ENCODE results near the gene TBPL2.
"Not testable (repeated sequence)": the region's sequence is repeated elsewhere in the genome, so short reads cannot be mapped to it uniquely, and the experiment has no call there.

Gene TBPL2

DNA sequence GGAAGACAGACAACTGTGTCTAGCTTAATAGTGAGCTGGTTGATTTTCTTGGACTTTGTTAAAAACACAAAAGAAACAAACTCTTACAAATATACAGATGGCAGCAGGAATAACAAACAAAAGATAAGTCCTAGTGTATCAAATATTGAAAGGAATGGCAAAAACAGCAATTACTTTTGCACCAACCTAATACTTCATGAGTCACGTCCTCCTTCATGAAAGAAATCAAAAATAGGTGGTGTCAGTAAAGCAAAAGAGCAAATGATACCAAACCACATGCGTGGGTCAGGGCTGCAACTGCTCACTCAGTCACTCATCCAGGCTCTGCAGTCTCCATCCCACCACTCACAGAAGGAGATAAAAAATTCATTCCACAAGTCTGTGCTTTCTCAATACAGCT is 40.6 kb downstream of the TBPL2 start:
- no peak for DNase-seq

DNA sequence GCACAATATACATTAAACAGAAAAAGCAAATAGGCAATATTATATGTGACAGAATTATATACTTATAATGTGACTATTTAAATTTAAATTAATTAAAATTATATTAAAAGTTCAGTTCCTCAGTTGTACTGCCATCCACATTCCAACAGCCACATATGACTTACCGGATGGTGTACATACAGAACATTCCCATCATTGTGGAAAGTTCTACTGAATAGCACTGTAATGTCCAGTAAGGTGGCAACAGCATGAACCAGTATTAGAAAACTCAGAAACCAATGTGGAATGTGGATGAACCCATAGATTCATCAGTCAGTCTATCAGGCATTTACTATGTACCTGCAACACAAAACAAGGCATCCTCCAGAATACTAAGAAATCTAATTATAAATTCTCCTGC is 41.2 kb downstream of the TBPL2 start:
- no peak for DNase-seq

DNA sequence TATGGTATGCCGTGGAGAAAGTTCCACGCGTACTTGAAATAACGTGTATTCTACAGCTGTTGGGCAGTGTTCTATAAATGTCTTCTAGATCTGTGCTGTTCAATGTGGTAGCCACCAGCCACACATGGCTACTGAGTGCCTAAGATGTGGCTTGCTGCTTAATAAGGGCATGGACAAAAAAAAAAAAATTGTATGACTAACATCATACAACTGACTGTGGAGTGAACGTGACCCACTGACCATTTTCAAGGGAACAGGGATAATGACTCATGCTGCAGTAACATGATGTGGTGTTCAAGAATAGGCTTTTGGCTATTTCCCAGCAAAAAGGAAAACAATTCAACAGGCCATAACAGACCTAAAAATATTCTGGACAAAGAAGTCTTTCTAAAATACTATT is 41.7 kb downstream of the TBPL2 start:
- DNase-seq: no peak

DNA sequence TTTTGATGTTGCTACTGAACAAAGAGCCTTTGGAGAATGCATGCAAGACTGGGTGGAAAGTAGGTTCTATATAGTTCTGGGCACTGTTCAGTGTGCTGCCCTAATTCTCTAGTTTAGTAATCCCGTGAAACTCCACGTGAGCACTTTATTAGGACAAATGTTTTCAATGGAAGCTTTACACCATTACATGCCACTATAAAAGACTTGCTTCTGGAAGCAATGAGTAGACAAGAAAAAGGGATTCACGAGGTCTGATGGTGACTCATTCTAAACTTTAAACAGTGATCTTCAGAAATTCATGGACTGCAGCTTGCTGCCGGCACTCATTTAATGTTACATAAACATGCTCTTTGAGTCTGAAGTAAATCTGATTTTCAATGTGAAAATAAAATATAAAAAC is 51.1 kb downstream of the TBPL2 start:
- DNase-seq: no peak

DNA sequence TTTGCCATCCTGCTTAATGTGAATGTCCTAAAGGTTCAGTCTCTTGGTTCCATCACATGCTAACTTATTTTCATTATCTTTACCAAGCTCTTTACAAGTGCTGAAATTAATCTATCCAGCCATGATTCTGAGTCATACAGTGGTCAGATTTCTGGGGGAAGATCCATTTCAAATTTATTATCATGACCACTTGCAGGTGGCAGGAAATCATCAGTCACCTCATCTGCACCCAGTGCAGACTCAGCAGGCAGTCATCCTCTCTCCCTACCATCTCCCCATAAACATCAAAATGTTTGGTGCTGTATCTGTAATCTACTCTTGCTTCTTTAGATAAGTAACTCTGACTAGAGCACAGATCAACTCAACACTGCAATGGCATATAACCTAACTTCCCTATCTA is 52.3 kb downstream of the TBPL2 start:
- DNase-seq: no peak

DNA sequence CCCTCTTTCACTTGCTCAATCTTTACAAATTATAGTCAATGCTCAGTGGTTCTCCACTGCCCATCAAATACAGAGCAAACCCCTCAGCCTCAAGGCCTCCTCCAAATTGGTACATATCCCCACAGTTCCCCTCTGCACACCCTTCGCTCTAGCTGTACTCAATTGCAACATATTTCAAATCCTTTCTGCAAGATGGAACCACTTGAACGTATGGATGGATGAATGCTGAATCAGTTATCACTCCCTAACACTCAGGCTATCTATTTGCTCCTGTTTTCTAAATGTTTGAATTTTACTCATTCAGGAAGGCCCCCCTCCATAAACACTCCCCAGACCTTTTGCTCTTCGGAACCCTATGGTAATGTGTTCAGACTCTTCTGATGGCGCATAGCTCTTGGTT is 53.3 kb downstream of the TBPL2 start:
- no peak for DNase-seq

DNA sequence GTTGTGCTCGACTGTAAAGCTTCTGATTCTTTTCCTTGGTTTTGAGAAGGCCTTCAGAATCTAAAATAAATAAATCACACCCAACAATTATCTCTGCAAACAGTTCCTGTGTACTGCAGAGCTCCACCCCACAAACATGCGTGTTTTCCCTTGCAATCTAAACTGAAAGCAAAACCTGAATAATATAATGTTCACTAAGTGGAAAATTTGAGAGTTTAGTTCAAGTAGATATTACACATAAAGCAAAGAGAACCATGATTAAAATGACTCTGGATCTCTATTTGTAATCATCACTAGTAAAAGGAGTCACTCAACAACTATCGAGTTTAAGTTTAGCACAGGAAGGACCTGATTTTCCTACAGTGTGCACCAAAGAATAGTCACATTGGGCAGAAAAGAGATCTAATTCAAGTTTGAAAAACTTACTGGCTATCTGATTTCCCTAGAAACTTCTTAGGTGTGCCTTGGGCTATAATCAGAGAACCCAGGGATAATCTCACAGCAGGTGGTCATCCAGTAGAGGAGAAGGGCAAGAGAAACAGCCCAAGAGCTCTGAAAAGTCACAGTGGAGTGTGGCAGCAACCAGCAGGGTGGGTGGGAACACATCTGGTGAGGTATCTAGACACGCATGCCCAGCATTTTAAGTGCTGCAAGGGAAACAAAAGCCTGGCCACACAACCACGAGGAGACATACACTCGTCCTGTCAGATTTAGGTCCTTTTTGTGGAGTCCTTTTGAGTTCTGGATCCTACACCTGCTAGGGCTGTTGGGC is 54.2 kb downstream of the TBPL2 start:
- no peak for DNase-seq

DNA sequence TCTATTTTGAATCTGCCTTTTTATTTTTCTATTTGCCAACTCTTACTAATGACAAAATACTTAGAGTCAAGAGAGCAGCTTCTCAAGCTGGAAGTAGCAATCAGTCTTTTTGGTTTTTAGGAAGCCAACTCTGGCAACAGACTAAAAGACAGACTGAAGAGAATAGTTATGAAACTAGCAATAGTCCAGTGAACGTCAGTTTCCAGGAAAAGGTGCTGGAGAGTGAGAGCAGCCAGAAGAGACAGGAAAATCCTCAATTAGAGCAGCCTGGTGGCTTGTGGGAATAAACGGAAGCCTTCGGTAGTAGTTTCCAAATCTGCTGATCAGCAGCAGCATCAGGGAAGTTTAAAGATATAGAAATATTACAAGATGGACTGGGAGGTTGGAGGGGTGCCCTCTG is 55.9 kb downstream of the TBPL2 start:
- no peak for DNase-seq

DNA sequence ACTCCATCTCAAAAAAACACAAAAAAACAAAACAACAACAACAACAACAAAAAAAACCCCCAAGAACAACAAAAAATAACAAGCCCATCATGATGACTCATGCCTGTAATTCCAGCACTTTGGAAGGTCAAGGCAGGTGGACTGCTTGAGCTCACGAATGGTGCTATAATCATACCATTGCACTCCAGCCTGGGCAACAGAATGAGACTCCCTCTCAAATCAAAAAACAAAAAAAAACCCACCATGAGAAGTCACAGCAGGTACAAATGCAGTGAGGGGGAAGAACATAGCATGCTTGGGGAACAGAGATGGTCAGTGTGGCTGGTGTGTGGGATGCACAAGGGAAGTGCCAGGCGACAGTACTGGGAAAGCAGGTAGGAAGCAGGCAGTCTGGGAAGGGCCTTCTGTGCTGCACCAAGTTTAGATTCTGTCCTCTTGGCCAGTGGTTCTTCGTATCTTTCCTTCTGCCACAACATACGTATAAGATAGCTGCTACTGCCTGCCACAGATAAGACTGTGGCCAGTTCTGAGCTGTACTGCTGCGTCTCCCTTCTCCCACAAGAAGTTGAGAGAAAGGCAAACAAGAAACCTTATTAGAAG is 56.8 kb downstream of the TBPL2 start:
- no peak for DNase-seq

DNA sequence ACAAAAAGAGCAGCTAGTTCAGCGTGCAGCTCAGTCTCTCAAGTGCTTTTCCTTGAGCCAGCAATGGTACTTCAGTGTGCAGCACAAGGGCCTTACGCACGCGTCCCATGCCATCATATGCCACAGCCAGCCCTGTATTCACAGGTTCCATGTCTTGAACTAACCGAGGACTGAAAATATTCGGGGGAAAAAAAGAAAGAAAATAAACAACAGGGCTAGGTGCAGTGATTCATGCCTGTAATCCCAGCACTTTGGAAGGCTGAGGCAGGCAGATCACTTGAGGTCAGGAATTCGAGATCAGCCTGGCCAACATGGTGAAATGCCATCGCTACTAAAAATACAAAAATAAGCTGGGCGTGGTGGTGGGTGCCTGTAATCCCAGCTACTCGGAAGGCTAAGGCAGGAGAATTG is 57.4 kb downstream of the TBPL2 start:
- DNase-seq: not testable (repeated sequence)

DNA sequence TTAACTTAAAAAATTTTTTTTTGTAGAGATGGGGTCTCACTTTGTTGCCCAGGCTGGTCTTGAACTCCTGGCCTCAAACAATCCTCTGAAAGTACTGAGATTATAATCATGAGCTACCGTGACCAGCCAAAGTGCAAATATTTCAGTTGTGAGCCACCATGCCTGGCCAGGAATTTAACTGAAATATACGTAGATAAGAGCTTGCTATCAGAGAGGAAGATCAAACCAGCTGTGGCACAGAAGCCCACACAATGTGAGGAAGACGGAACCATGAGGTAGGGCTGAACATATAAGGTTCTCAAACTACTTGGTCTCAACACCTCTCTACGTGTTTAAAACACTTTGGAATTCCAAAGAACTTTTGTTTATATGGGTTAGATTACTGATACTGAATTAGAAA is 57.9 kb downstream of the TBPL2 start:
- DNase-seq: no peak

DNA sequence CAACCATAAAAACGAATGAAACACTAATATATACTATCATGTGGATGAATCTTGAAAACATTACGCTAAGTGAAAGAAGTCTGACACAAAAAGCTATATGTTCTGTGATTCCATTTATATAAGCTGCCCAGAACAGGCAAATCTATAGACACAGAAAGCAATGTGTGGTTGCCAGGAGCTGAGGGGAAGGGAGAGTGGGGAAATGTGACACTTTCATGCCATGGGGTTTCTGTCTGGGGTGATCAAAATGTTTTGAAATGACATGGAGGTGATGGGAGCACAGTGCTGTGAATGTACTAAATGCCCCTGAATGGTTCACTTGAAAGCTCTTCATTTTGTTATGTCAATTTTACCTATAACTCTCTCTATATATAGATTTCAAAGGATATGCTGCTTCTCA is 58.9 kb downstream of the TBPL2 start:
- DNase-seq: no peak

DNA sequence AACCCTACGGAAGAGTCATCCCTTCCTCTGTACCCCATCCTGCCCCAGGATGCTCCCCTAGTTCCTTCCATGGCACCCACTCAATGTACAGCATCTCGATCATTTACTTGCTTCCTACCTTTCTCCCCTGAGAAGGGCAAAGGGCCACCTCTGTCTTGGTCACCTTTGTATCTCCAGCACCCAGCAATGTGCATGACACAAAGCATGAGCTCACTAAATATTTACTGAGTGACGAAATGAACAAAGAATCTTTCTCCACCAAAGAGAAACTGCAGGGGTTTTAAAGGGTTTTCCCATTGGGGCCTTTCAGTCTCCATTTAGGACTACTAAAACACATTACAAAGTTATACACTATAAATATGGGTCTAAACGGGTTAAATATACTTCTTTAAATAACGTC is 59.4 kb downstream of the TBPL2 start:
- DNase-seq: no peak

DNA sequence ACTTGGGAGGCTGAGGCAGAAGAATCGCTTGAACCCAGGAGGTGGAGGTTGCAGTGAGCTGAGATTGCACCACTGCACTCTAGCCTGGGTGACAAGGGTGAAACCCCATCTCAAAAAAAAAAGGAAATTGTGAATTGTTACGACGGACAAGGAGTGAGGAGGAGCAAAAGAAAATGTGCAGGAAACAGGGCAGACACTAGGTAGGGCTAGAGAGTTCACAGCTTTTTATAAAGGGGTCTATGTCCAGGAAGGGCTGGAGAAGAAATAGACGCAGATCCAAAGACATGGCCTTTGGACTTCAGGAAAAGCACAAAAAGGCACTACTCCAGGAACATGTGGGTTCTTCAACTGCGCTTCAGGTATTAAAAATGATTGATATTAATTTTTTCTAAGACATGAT is 63.2 kb downstream of the TBPL2 start:
- DNase-seq: no peak

DNA sequence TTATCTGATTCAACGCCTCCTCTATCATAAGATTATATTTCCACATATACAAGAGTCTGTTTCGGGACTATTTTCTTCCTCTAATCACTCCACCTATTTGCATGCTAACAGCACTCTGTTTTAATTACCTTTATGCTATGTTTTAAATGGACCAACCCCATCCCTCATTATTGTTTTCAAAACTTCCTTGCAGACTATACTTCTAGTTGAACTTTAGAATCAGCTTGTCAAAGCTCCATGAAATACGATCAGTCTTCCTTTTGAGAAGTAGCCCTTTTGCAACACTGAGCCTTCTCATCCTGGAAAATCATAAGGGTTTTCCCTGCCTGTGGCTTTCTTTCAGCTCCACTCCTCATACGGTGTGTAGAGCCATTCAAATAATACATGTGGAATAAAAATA is 65.6 kb downstream of the TBPL2 start:
- DNase-seq: no peak

DNA sequence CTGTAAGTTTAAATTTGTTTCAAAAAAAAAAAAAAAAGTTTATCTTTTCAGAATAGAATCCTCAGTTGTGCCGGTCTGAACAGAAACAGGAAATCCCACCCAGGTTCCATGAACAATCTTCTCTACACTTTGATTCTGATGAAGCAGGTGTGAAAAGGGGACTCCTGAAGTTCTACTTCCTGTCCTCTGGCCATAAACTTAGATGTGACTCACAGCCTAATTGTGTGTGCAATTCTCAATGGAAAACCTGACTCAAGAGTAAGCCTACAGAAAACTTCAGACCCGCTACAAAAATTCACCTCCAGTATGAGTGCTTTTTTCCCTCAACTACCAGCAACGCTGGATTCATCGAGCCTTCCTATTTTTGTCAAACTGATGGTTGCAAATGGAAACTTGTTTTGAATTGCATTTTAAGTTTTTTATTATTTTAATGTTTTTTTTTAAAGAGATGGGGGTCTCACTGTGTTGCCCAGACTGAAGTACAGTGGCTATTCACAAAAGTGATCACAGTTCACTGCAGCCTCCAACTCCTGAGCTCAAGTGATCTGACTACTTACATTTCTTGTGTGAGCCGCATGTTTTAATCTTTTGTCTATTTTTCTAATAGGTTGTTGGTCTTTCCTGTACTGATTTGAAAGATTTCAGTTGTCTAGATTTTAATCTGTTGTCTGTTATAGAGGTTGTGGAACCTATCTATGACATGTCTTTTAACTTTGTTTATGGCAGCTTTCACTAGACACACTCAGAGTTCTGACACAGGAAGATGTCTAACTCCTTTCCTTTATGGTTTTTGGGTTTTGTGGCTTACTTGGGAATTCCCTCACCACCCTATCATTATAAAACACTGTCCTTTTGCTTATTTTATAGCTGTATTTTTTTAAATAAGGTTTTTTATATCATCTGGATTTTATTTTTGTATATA is 66.4 kb downstream of the TBPL2 start:
- no peak for DNase-seq

DNA sequence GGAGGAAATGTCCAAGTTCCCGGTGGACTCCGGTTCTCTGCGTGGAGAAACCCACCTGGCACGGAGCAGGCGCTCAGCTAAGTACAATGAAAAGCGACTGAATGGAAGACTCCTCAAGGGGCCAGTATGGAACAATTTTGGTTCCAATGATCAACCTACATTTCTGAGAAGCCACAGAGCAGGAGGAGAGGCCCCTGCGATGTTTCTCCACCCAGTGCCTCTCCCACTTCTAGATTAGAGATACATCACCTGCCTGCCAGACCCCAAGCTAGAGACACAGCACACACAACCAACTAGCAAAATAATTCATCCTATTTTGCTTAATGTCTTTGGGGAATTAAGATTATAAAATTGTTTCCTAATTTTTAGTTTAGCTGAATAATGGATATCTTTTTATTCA is 67.6 kb downstream of the TBPL2 start:
- no peak for DNase-seq

DNA sequence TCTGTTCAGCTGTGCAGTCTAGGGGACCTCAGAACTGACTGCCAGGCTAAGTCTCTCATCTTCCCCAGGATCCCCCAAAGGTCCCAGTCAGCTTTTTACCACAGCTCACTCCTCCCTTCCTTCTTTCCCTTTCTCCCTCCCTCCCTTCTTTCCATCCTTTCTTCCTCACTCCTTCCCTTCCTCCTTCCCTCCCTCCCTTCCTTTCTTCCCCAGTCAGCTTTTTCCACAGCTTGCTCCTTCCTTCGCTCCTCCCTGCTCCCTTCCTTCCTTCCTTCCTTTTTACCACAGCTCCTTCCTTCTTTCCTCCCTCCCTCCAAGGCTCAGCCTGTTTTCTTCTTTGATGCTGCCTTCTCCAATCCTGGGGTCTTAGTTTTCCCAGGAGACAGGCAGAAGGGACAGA is 68.0 kb downstream of the TBPL2 start:
- DNase-seq: no peak

DNA sequence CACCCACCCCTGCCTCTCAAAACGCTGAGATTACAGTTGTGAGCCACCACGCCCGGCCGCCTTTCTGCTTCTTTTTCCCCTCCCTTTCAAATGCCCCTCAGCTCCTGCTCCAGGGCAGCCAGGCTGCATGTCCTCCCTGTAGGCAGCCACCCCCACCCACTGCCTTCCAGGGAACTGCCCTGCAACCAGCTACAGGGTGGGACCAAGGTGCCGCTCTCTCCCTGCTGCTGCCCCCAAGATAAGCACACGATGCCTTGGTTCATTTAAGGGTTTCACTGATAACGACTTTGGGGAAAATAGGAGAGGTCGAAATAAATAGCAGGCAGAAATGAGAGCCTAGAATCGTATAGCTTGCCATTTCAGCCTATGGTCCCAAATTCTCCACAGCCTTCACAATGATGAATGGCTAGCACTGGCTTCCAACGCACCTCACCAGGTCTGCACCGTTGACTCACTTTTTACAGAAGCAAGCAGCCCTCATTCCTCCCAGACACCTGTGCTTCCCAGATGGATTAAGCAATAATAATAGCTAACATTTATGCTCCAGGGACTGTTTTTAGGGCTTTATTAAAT is 69.4 kb downstream of the TBPL2 start:
- no peak for DNase-seq

DNA sequence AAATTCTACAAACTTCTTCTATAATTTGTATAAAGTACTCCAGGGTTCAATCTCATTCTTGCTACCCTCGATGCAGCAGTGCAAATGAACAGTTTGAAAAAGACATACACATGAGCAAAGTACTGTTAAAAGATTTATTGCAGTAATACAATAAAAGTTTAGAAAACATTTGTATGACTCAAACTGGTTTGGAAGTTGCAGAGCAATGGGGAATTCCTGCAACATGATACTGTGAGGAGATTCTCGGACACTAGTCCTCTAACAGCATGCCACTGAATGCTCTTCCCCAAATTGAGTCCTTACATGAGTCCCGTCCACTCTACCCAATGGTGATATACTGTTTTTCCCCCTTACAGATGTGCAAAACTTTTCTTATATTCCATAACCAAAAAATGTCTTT is 74.1 kb downstream of the TBPL2 start:
- DNase-seq: no peak
